B cell (primary cell): ENCODE results near the gene PGBD5. TPM values are rescaled to one million over a fixed set of nuclear protein-coding genes. Genes with fewer than 3 reads are reported as not detected.
"Not testable (repeated sequence)": the region's sequence is repeated elsewhere in the genome, so short reads cannot be mapped to it uniquely, and the experiment has no call there.

Experiments
- ATAC-seq: fragments of 200-7000 bp; cut with Tn5 transposase; one replicate; pipeline ENCODE4 v1.10.0; 2021; ENCODE audit warnings: low read depth, mild to moderate bottlenecking, moderate number of reproducible peaks, moderate library complexity
- CTCF ChIA-PET: fragments of 350-600 bp; sonication (Branson Sonifier 250); formaldehyde crosslinking; loops from one replicate; lab custom pipeline; 2021; ENCODE audit warnings: antibody characterized with exemption, inconsistent platforms; lab: Charles Lee
- POLR2A ChIA-PET: fragments of 350-600 bp; sonication (Branson Sonifier 250); formaldehyde crosslinking; loops from one replicate; lab custom pipeline; 2021; ENCODE audit warnings: antibody characterized with exemption; lab: Charles Lee
- DNase-seq: peaks from one replicate; pipeline ENCODE4 v3.0.0; 2013
- H2AFZ ChIP-seq: 2 replicates; pipeline ENCODE4 v1.6.1; 2012; ENCODE audit warnings: mild to moderate bottlenecking, low read depth, low read length; ENCODE audit not compliant: insufficient read depth, poor library complexity, severe bottlenecking
- H3K27ac ChIP-seq, 2 donors: 1 replicate in 1 of 2; 2 replicates in 1 of 2; pipeline ENCODE4 v1.5.1; 2012 to 2013; ENCODE audit warnings: low read length in 2 of 2, mild to moderate bottlenecking in 2 of 2, moderate library complexity in 1 of 2
- H3K27me3 ChIP-seq, 4 experiments: fragments of 200-600 bp in 1 of 4; sonication (generic) in 1 of 4; replicated peaks in 1 of 4; 1 replicate in 2 of 4; 2 replicates in 2 of 4; pipeline versions ENCODE4 v1.6.1 to v1.7.0; 2013 to 2016; ENCODE audit warnings: low read length in 3 of 4, mild to moderate bottlenecking in 2 of 4, mixed read lengths in 1 of 4, moderate library complexity in 1 of 4; ENCODE audit not compliant: insufficient read depth in 4 of 4, control insufficient read depth in 3 of 4; ENCODE audit errors: control extremely low read depth in 1 of 4
- H3K36me3 ChIP-seq, 2 experiments: replicated peaks in 1 of 2; 1 replicate in 1 of 2; 2 replicates in 1 of 2; pipeline versions ENCODE4 v1.6.1 to v1.7.1; 2013; ENCODE audit warnings: low read length in 1 of 2; ENCODE audit not compliant: insufficient read depth in 2 of 2, control insufficient read depth in 1 of 2; ENCODE audit errors: control extremely low read depth in 1 of 2, extremely low read depth in 1 of 2
- H3K4me1 ChIP-seq, 2 donors: fragments of 200-600 bp in 1 of 2; sonication (generic) in 1 of 2; 1 replicate in 1 of 2; 2 replicates in 1 of 2; pipeline versions ENCODE4 v1.5.1 to v1.6.1; 2013 to 2017; ENCODE audit warnings: low read length in 2 of 2; ENCODE audit not compliant: control insufficient read depth in 2 of 2, insufficient read depth in 2 of 2
- H3K4me2 ChIP-seq: replicated peaks from 2 replicates; pipeline ENCODE3; 2012; ENCODE audit warnings: mild to moderate bottlenecking, low read depth, low read length; ENCODE audit not compliant: poor library complexity, severe bottlenecking
- H3K4me3 ChIP-seq, 5 experiments: fragments of 200-600 bp in 1 of 5; sonication (generic) in 1 of 5; 1 replicate in 3 of 5; 2 replicates in 2 of 5; pipeline versions ENCODE4 v1.5.1 to v1.7.0; 2011 to 2016; ENCODE audit warnings: low read length in 4 of 5, mild to moderate bottlenecking in 4 of 5, low read depth in 2 of 5, control low read depth in 1 of 5, moderate library complexity in 1 of 5; ENCODE audit not compliant: insufficient read depth in 1 of 5; ENCODE audit errors: control extremely low read depth in 1 of 5, extremely low read depth in 1 of 5
- H3K79me2 ChIP-seq: fragments of 200-600 bp; sonication (generic); one replicate; pipeline ENCODE4 v1.6.0; 2016; ENCODE audit warnings: low read length; ENCODE audit not compliant: control insufficient read depth, insufficient read depth
- H3K9ac ChIP-seq: fragments of 200-600 bp; sonication (generic); 2 replicates; pipeline ENCODE4 v1.6.1; 2017; ENCODE audit warnings: mild to moderate bottlenecking, low read length, moderate library complexity
- H3K9me3 ChIP-seq, 3 donors: one replicate each; pipeline versions ENCODE4 v1.6.1 to v1.7.1; 2013; ENCODE audit warnings: low read length in 2 of 3; ENCODE audit not compliant: control insufficient read depth in 2 of 3, insufficient read depth in 1 of 3; ENCODE audit errors: control extremely low read depth in 1 of 3
- H4K20me1 ChIP-seq: 2 replicates; pipeline ENCODE4 v1.6.0; 2012; ENCODE audit warnings: mild to moderate bottlenecking, low read length; ENCODE audit not compliant: insufficient read depth, control insufficient read depth, poor library complexity, severe bottlenecking
- H3K27ac Mint-ChIP-seq: one replicate; pipeline ENCODE4 v1.8.0; 2021; ENCODE audit warnings: mixed read lengths
- H3K27me3 Mint-ChIP-seq: one replicate; pipeline ENCODE4 v1.8.0; 2021; ENCODE audit warnings: mixed read lengths
- H3K4me1 Mint-ChIP-seq: one replicate; pipeline ENCODE4 v1.8.0; 2021; ENCODE audit warnings: mixed read lengths
- H3K4me3 Mint-ChIP-seq: one replicate; pipeline ENCODE4 v1.8.0; 2021; ENCODE audit warnings: mixed read lengths
- H3K9me3 Mint-ChIP-seq: one replicate; pipeline ENCODE4 v1.8.0; 2022; ENCODE audit warnings: mixed read lengths; ENCODE audit not compliant: insufficient read depth
- CTCF ChIP-seq: fragments of 200-600 bp; IDR thresholded peaks from one replicate; pipeline ENCODE4 v1.8.0; 2022; ENCODE audit warnings: antibody characterized with exemption, mild to moderate bottlenecking
- EZH2 ChIP-seq: IDR thresholded peaks from 2 replicates; pipeline ENCODE4 v1.6.1; 2012; ENCODE audit warnings: borderline replicate concordance, low read depth, mild to moderate bottlenecking, moderate library complexity, low read length; ENCODE audit not compliant: insufficient read depth, poor library complexity, severe bottlenecking
- WGBS: methylation state at CpG from one replicate; pipeline ENCODE4 v1.1.5; 2013; ENCODE audit warnings: missing lambda C conversion rate; ENCODE audit not compliant: insufficient coverage; 5-methylcytosine and 5-hydroxymethylcytosine counted together
- intact Hi-C: fragments of 100-400 bp; cut with micrococcal nuclease; formaldehyde crosslinking; loops from one replicate; pipeline ENCODE4 v1.10.0; 2022
- polyA minus RNA-seq: library from RNA; depleted of rRNA, polyadenylated mRNA; stranded (reverse); fragments of >200 nt; gene quantifications from 2 replicates; pipeline ENCODE4 v1.2.3, GENCODE V29; 2012
- polyA plus RNA-seq: library from polyadenylated mRNA; depleted of rRNA; stranded (reverse); fragments of >200 nt; gene quantifications from 2 replicates; pipeline ENCODE4 v1.2.3, GENCODE V29; 2012
- total RNA-seq, 2 donors: library from RNA; stranded (reverse); fragments of 120-200 nt in 1 of 2; gene quantifications; 1 replicate in 1 of 2; 2 replicates in 1 of 2; pipeline versions ENCODE4 v1.2.3 to v1.2.4, GENCODE V29; 2013 to 2022

PGBD5 gene
- not detected in 2 replicates for total RNA-seq
- total RNA-seq (2013) = 0.40 TPM
- polyA plus RNA-seq = 0.07 TPM in 1 of 2 replicates, not detected in the other
- polyA minus RNA-seq = 0.07 TPM in 1 of 2 replicates, not detected in the other

- Histone ChIP-seq H4K20me1 (no peaks in the 10 kb centered on the region), H3K27ac (no peak within 1 kb of the TSS), H2AFZ (peak within 1 kb of the TSS; percentile 54), H3K4me3 (peak within 1 kb of the TSS in 3 of 5 experiments; percentile 42 to 62 (median 44)), H3K36me3 (no peaks in the 10 kb centered on the region), H3K4me1 (peaks cover 10 to 12% of the 10 kb centered on the region in 2 donors), H3K9ac (peak within 1 kb of the TSS; percentile 49), H3K9me3 (peaks cover 0 to 17% (median 0%) of the 10 kb centered on the region in 3 donors), H3K79me2 (no peaks in the 10 kb centered on the region), H3K4me2 (peak within 1 kb of the TSS; percentile 79), H3K27me3 (peaks cover 0 to 57% (median 40%) of the 10 kb centered on the region in 4 experiments)
- Mint-ChIP-seq H3K4me3 (peak within 1 kb of the TSS; percentile 77), H3K27me3 (peaks cover 51% of the 10 kb centered on the region), H3K27ac (no peak within 1 kb of the TSS), H3K9me3 (no peaks in the 10 kb centered on the region), H3K4me1 (peaks cover 10% of the 10 kb centered on the region)
- intact Hi-C loops = no loop called here
- peak; percentile 82 for ATAC-seq
- peak; percentile 70 for DNase-seq
- 3% methylated on average over 78 of the region's 93 CpGs for WGBS
- ChIA-PET POLR2A (no interaction called here), CTCF (no interaction called here)
- TF ChIP-seq EZH2 (no peak), CTCF (no peak)
Observed at GRCh38 chr1:230426246-230427093, at the start of gene PGBD5. TSS of gene PGBD5 (minus strand) at chr1:230426332. CDS start at chr1:230425928, 404 bp downstream.

- H3K79me2 ChIP-seq, H3K4me1 Mint-ChIP-seq, H3K4me3 ChIP-seq, POLR2A ChIA-PET, intact Hi-C loops, H3K4me2 ChIP-seq, H3K9me3 ChIP-seq, H4K20me1 ChIP-seq, H2AFZ ChIP-seq, H3K9ac ChIP-seq, H3K4me1 ChIP-seq, DNase-seq, H3K36me3 ChIP-seq, H3K9me3 Mint-ChIP-seq, CTCF ChIA-PET, H3K27ac ChIP-seq, H3K27ac Mint-ChIP-seq, H3K4me3 Mint-ChIP-seq, ATAC-seq: not testable (repeated sequence)
- WGBS = no CpG with 5 or more reads among the region's 5 CpGs
- peaks cover 0 to 19% (median 6%) of the 10 kb centered on the region in 4 experiments for H3K27me3 ChIP-seq
- H3K27me3 Mint-ChIP-seq = peaks cover 45% of the 10 kb centered on the region
Observed at GRCh38 chr1:230474924-230475323, 48.8 kb upstream of the PGBD5 start.

- H3K4me1 ChIP-seq, H3K27ac Mint-ChIP-seq, H3K27me3 ChIP-seq, H4K20me1 ChIP-seq, H3K79me2 ChIP-seq, H3K9me3 ChIP-seq, intact Hi-C loops, DNase-seq, H3K9me3 Mint-ChIP-seq, ATAC-seq, H3K36me3 ChIP-seq, H3K4me3 Mint-ChIP-seq, H2AFZ ChIP-seq, H3K4me3 ChIP-seq, POLR2A ChIA-PET, H3K4me1 Mint-ChIP-seq, H3K4me2 ChIP-seq, H3K27ac ChIP-seq, H3K9ac ChIP-seq, CTCF ChIA-PET: not testable (repeated sequence)
- WGBS = no CpG with 5 or more reads among the region's 1 CpG
- peaks cover 25% of the 10 kb centered on the region for H3K27me3 Mint-ChIP-seq
Observed at GRCh38 chr1:230470750-230471149, 44.6 kb upstream of the PGBD5 start.
